HG03097 (cell line): ENCODE results near the gene MED13L.
"Not testable (repeated sequence)": the region's sequence is repeated elsewhere in the genome, so short reads cannot be mapped to it uniquely, and the experiment has no call there.

Experiments
- ATAC-seq: cut with Tn5 transposase; IDR thresholded peaks from one replicate; pipeline ENCODE4 v1.9.1; 2021; ENCODE audit not compliant: unreplicated experiment, low FRiP score

The MED13L gene

GRCh38 chr12:116304621-116305020, 27.1 kb upstream of the MED13L start:
- no peak for ATAC-seq

GRCh38 chr12:116303929-116304328, 26.4 kb upstream of the MED13L start:
- ATAC-seq = no peak

GRCh38 chr12:116303066-116303465, 25.6 kb upstream of the MED13L start:
- ATAC-seq = no peak

- no peak for ATAC-seq
Observed at GRCh38 chr12:116302166-116303058, 24.9 kb upstream of the MED13L start.

GRCh38 chr12:116301621-116302020, 24.1 kb upstream of the MED13L start:
- ATAC-seq = no peak

GRCh38 chr12:116299665-116300328, 22.3 kb upstream of the MED13L start:
- no peak for ATAC-seq

GRCh38 chr12:116299064-116299463, 21.6 kb upstream of the MED13L start:
- ATAC-seq = no peak

GRCh38 chr12:116298578-116298977, 21.1 kb upstream of the MED13L start:
- ATAC-seq = no peak

GRCh38 chr12:116297224-116297834, 19.8 kb upstream of the MED13L start:
- no peak for ATAC-seq

- no peak for ATAC-seq
Observed at GRCh38 chr12:116295327-116296263, 18.1 kb upstream of the MED13L start.

- no peak for ATAC-seq
Observed at GRCh38 chr12:116294454-116295165, 17.1 kb upstream of the MED13L start.

GRCh38 chr12:116293687-116294453, 16.4 kb upstream of the MED13L start:
- no peak for ATAC-seq

GRCh38 chr12:116291218-116291617, 13.7 kb upstream of the MED13L start:
- ATAC-seq = no peak

- ATAC-seq = no peak
Observed at GRCh38 chr12:116288735-116289134, 11.2 kb upstream of the MED13L start.

GRCh38 chr12:116287842-116288301, 10.4 kb upstream of the MED13L start:
- ATAC-seq = no peak

GRCh38 chr12:116284396-116284795, 6.9 kb upstream of the MED13L start:
- no peak for ATAC-seq

GRCh38 chr12:116283881-116284280, 6.4 kb upstream of the MED13L start:
- not testable (repeated sequence) for ATAC-seq

GRCh38 chr12:116282371-116283286, 5.1 kb upstream of the MED13L start:
- ATAC-seq = no peak
